GM23248 (cell line): ENCODE measurements around the gene MAPKAPK5. TPM values are rescaled to one million over a fixed set of nuclear protein-coding genes. Genes with fewer than 3 reads are reported as not detected.
"Not testable (repeated sequence)": the region's sequence is repeated elsewhere in the genome, so short reads cannot be mapped to it uniquely, and the experiment has no call there.

Source experiments
- DNase-seq: peaks from one replicate; pipeline ENCODE4 v3.0.0-alpha.2; 2015
- H2AFZ ChIP-seq: fragments of 200-600 bp; sonication (generic); 2 replicates; pipeline ENCODE4 v1.6.1; 2016; ENCODE audit warnings: antibody characterized with exemption
- H3F3A ChIP-seq: fragments of 200-600 bp; sonication (generic); 2 replicates; pipeline ENCODE4 v1.6.1; 2016; ENCODE audit warnings: mild to moderate bottlenecking, antibody characterized with exemption, mixed run types; ENCODE audit not compliant: insufficient read depth
- H3K27ac ChIP-seq: fragments of 200-600 bp; sonication (generic); 2 replicates; pipeline ENCODE4 v1.5.1; 2016; ENCODE audit warnings: mild to moderate bottlenecking
- H3K27me3 ChIP-seq: fragments of 200-600 bp; sonication (generic); replicated peaks from 2 replicates; pipeline ENCODE4 v1.6.1; 2016; ENCODE audit warnings: mild to moderate bottlenecking; ENCODE audit not compliant: insufficient read depth
- H3K36me3 ChIP-seq: fragments of 200-600 bp; sonication (generic); 2 replicates; pipeline ENCODE4 v1.6.1; 2016; ENCODE audit warnings: low read depth, mild to moderate bottlenecking
- H3K4me1 ChIP-seq: fragments of 200-600 bp; sonication (generic); 2 replicates; pipeline ENCODE4 v1.6.1; 2016; ENCODE audit warnings: mild to moderate bottlenecking; ENCODE audit not compliant: insufficient read depth
- H3K4me2 ChIP-seq: fragments of 200-600 bp; sonication (generic); one replicate; pipeline ENCODE4 v1.6.1; 2016; ENCODE audit warnings: mild to moderate bottlenecking; ENCODE audit not compliant: unreplicated experiment
- H3K4me3 ChIP-seq: fragments of 200-600 bp; sonication (generic); 2 replicates; pipeline ENCODE4 v1.5.1; 2016; ENCODE audit warnings: mild to moderate bottlenecking
- H3K79me2 ChIP-seq: fragments of 200-600 bp; sonication (generic); 2 replicates; pipeline ENCODE4 v1.6.1; 2016; ENCODE audit warnings: mild to moderate bottlenecking; ENCODE audit not compliant: insufficient read depth
- H3K9ac ChIP-seq: fragments of 200-600 bp; sonication (generic); 2 replicates; pipeline ENCODE4 v1.6.1; 2016; ENCODE audit warnings: mild to moderate bottlenecking
- H3K9me2 ChIP-seq: fragments of 200-600 bp; sonication (generic); 2 replicates; pipeline ENCODE4 v1.6.1; 2016; ENCODE audit warnings: mixed run types, mild to moderate bottlenecking, moderate library complexity; ENCODE audit not compliant: insufficient read depth
- H3K9me3 ChIP-seq: fragments of 200-600 bp; sonication (generic); one replicate; pipeline ENCODE4 v1.6.1; 2017; ENCODE audit warnings: low read depth
- H4K20me1 ChIP-seq: fragments of 200-600 bp; sonication (generic); 2 replicates; pipeline ENCODE4 v1.6.0; 2016; ENCODE audit not compliant: insufficient read depth
- EZH2 ChIP-seq: fragments of 200-600 bp; sonication (generic); IDR thresholded peaks from 2 replicates; pipeline ENCODE4 v1.6.1; 2018; ENCODE audit warnings: antibody characterized with exemption, mild to moderate bottlenecking; ENCODE audit not compliant: insufficient read depth, poor library complexity, severe bottlenecking
- EZH2phosphoT487 ChIP-seq: fragments of 200-600 bp; sonication (generic); IDR thresholded peaks from 2 replicates; pipeline ENCODE4 v1.6.1; 2018; ENCODE audit warnings: antibody characterized with exemption, moderate library complexity, mild to moderate bottlenecking, low read depth; ENCODE audit not compliant: insufficient read depth
- WGBS, 2 experiments: methylation state at CpG; one replicate each; pipeline ENCODE4 v1.1.6; 2015 to 2017; ENCODE audit warnings: low lambda C conversion rate in 2 of 2, low coverage in 1 of 2; ENCODE audit errors: missing lambda C conversion rate in 2 of 2; 5-methylcytosine and 5-hydroxymethylcytosine counted together
- in situ Hi-C: fragments of 300-500 bp; cut with MboI; formaldehyde crosslinking; loops from 2 replicates; pipeline ENCODE4 v1.15.0; 2020
- polyA plus RNA-seq: library from polyadenylated mRNA; unstranded; fragments of >200 nt; fragmentation: Nextera tagmentation; extraction: Ambion mirVana; gene quantifications from 2 replicates; pipeline ENCODE4 v1.2.1, GENCODE V29; 2016
- total RNA-seq: library from RNA; depleted of rRNA; stranded (reverse); fragments of >200 nt; shearing (Covaris generic); gene quantifications from 2 replicates; pipeline ENCODE4 v1.2.3, GENCODE V29; 2014

MAPKAPK5 gene
- total and polyA plus RNA-seq, 2 experiments from 2014 or later = 23.1 to 31.2 TPM

GRCh38 chr12:111828338-111828979 lies 13.6 kb upstream of the MAPKAPK5 start:
- Histone ChIP-seq H3K9me2 (no peaks in the 10 kb centered on the region), H2AFZ (no peak overlapping the region), H3K9ac (no peak overlapping the region), H3K9me3 (no peaks in the 10 kb centered on the region), H3K36me3 (no peaks in the 10 kb centered on the region), H3K27me3 (peaks cover 8% of the 10 kb centered on the region; the same call in 1 of the 2 replicates), H3K79me2 (no peaks in the 10 kb centered on the region), H4K20me1 (no peaks in the 10 kb centered on the region), H3K4me2 (no peak overlapping the region), H3K4me1 (no peaks in the 10 kb centered on the region), H3F3A (no peaks in the 10 kb centered on the region), H3K27ac (no peak overlapping the region), H3K4me3 (no peak overlapping the region)
- no peak for TF ChIP-seq EZH2
- no peak for TF ChIP-seq EZH2phosphoT487
- 68% methylated on average over 8 of the region's 8 CpGs for WGBS, 2 experiments
- DNase-seq = no peak
- in situ Hi-C loops = no loop called here

- H3K27me3 ChIP-seq, H3K36me3 ChIP-seq, H3K9ac ChIP-seq, H2AFZ ChIP-seq, H4K20me1 ChIP-seq, H3K9me3 ChIP-seq, H3K9me2 ChIP-seq, DNase-seq, H3K4me2 ChIP-seq, H3K27ac ChIP-seq, H3K4me1 ChIP-seq, in situ Hi-C loops, H3F3A ChIP-seq, H3K4me3 ChIP-seq, H3K79me2 ChIP-seq: not testable (repeated sequence)
- 59 to 70% methylated on average over 3 of the region's 3 CpGs for WGBS, 2 experiments
Observed at GRCh38 chr12:111829635-111830034, 12.4 kb upstream of the MAPKAPK5 start.

GRCh38 chr12:111834740-111835386 lies 7.2 kb upstream of the MAPKAPK5 start:
- H3K4me2 ChIP-seq, H3K4me3 ChIP-seq, DNase-seq, H3K27ac ChIP-seq, H3K36me3 ChIP-seq, in situ Hi-C loops, H3K9me3 ChIP-seq, H3F3A ChIP-seq, H3K4me1 ChIP-seq, H3K9ac ChIP-seq, H2AFZ ChIP-seq, H4K20me1 ChIP-seq, H3K27me3 ChIP-seq, H3K9me2 ChIP-seq, H3K79me2 ChIP-seq: not testable (repeated sequence)
- WGBS, 2 experiments = 74 to 78% methylated on average over 22 of the region's 22 CpGs

GRCh38 chr12:111835531-111836181 lies 6.4 kb upstream of the MAPKAPK5 start:
- H3K9me3 ChIP-seq, H3K9ac ChIP-seq, H3K27me3 ChIP-seq, H3K4me3 ChIP-seq, H4K20me1 ChIP-seq, H2AFZ ChIP-seq, DNase-seq, H3K4me1 ChIP-seq, H3K9me2 ChIP-seq, H3K36me3 ChIP-seq, H3F3A ChIP-seq, H3K27ac ChIP-seq, H3K4me2 ChIP-seq, in situ Hi-C loops: not testable (repeated sequence)
- peaks cover 11% of the 10 kb centered on the region for H3K79me2 ChIP-seq
- 85 to 87% methylated on average over 15 to 28 of the region's 28 CpGs for WGBS, 2 experiments
